Liver (tissue), 9 donors: ENCODE data around the gene MYOZ2. TPM values are rescaled to one million over a fixed set of nuclear protein-coding genes. Genes with fewer than 3 reads are reported as not detected.

Source experiments
- DNase-seq: peaks from one replicate; pipeline ENCODE4 v3.0.0-alpha.2; 2017; ENCODE audit warnings: low spot score
- H3K27ac ChIP-seq, 2 donors: one replicate each; pipeline ENCODE4 v1.7.0; 2013; ENCODE audit warnings: inconsistent platforms in 2 of 2, low read length in 2 of 2, control low read depth in 1 of 2, low read depth in 1 of 2, mild to moderate bottlenecking in 1 of 2
- H3K27me3 ChIP-seq, 4 donors: one replicate each; pipeline versions ENCODE4 v1.6.1 to v1.7.0; 2013; ENCODE audit warnings: low read length in 3 of 4, inconsistent platforms in 1 of 4, mild to moderate bottlenecking in 1 of 4, moderate library complexity in 1 of 4; ENCODE audit not compliant: control insufficient read depth in 4 of 4, insufficient read depth in 4 of 4
- H3K36me3 ChIP-seq, 4 donors: one replicate each; pipeline versions ENCODE4 v1.6.1 to v1.7.0; 2013; ENCODE audit warnings: low read length in 3 of 4, mild to moderate bottlenecking in 3 of 4, low read depth in 1 of 4, moderate library complexity in 1 of 4; ENCODE audit not compliant: control insufficient read depth in 4 of 4, insufficient read depth in 3 of 4
- H3K4me1 ChIP-seq, 4 donors: one replicate each; pipeline versions ENCODE4 v1.6.1 to v1.7.0; 2013; ENCODE audit warnings: low read length in 3 of 4, mild to moderate bottlenecking in 3 of 4, moderate library complexity in 1 of 4; ENCODE audit not compliant: control insufficient read depth in 4 of 4, insufficient read depth in 4 of 4
- H3K4me3 ChIP-seq, 3 donors: one replicate each; pipeline versions ENCODE4 v1.6.1 to v1.7.0; 2013; ENCODE audit warnings: low read length in 3 of 3, control low read depth in 1 of 3, low read depth in 1 of 3, mild to moderate bottlenecking in 1 of 3
- H3K9ac ChIP-seq, 2 donors: one replicate each; pipeline ENCODE4 v1.7.0; 2013; ENCODE audit warnings: low read length in 2 of 2, mild to moderate bottlenecking in 2 of 2, moderate library complexity in 2 of 2, control low read depth in 1 of 2, low read depth in 1 of 2
- H3K9me3 ChIP-seq, 4 donors: one replicate each; pipeline versions ENCODE4 v1.6.1 to v1.7.0; 2013; ENCODE audit warnings: low read length in 3 of 4; ENCODE audit not compliant: control insufficient read depth in 4 of 4
- ATF3 ChIP-seq: IDR thresholded peaks from 2 replicates; pipeline ENCODE4 v1.6.1; 2016; ENCODE audit warnings: antibody characterized with exemption
- CTCF ChIP-seq: fragments of 150-350 bp; IDR thresholded peaks from 2 replicates; pipeline ENCODE4 v1.5.1; 2017; ENCODE audit warnings: improper control_type of control experiment, low read depth, low read length; ENCODE audit not compliant: missing input control
- EGR1 ChIP-seq, 2 donors: IDR thresholded peaks; 2 replicates each; pipeline ENCODE4 v1.6.1; 2016 to 2018; ENCODE audit warnings: antibody characterized with exemption in 2 of 2, low read depth in 2 of 2
- FOXA1 ChIP-seq: IDR thresholded peaks from 2 replicates; pipeline ENCODE4 v1.6.1; 2016; ENCODE audit warnings: antibody characterized with exemption
- FOXA2 ChIP-seq: IDR thresholded peaks from 2 replicates; pipeline ENCODE4 v1.6.1; 2016; ENCODE audit warnings: antibody characterized with exemption
- GABPA ChIP-seq, 2 donors: IDR thresholded peaks in 1 of 2; conservative IDR thresholded peaks in 1 of 2; 2 replicates each; pipeline ENCODE4 v1.6.1; 2016; ENCODE audit warnings: antibody characterized with exemption in 2 of 2, mild to moderate bottlenecking in 1 of 2, moderate library complexity in 1 of 2
- HNF4G ChIP-seq: IDR thresholded peaks from 2 replicates; pipeline ENCODE4 v1.6.1; 2016; ENCODE audit warnings: antibody characterized with exemption
- JUND ChIP-seq, 2 donors: IDR thresholded peaks; 2 replicates each; pipeline ENCODE4 v1.6.1; 2016; ENCODE audit warnings: antibody characterized with exemption in 2 of 2
- MAX ChIP-seq: IDR thresholded peaks from 2 replicates; pipeline ENCODE4 v1.6.1; 2016; ENCODE audit warnings: antibody characterized with exemption
- NR2F2 ChIP-seq: IDR thresholded peaks from 2 replicates; pipeline ENCODE4 v1.6.1; 2016; ENCODE audit warnings: antibody characterized with exemption
- RAD21 ChIP-seq, 2 donors: IDR thresholded peaks; 2 replicates each; pipeline ENCODE4 v1.6.1; 2016; ENCODE audit warnings: antibody characterized with exemption in 2 of 2, mild to moderate bottlenecking in 2 of 2
- REST ChIP-seq: IDR thresholded peaks from 2 replicates; pipeline ENCODE4 v1.6.1; 2016; ENCODE audit warnings: antibody characterized with exemption, mild to moderate bottlenecking
- RXRA ChIP-seq, 2 donors: IDR thresholded peaks; 2 replicates each; pipeline ENCODE4 v1.6.1; 2017 to 2018; ENCODE audit warnings: antibody characterized with exemption in 2 of 2, mild to moderate bottlenecking in 1 of 2
- SP1 ChIP-seq: IDR thresholded peaks from 2 replicates; pipeline ENCODE4 v1.6.1; 2018; ENCODE audit warnings: antibody characterized with exemption, mild to moderate bottlenecking
- TAF1 ChIP-seq: conservative IDR thresholded peaks from 2 replicates; pipeline ENCODE4 v1.6.1; 2016; ENCODE audit warnings: antibody characterized with exemption, mild to moderate bottlenecking
- YY1 ChIP-seq: IDR thresholded peaks from 2 replicates; pipeline ENCODE4 v1.6.1; 2016; ENCODE audit warnings: antibody characterized with exemption, mild to moderate bottlenecking
- ZBTB33 ChIP-seq: IDR thresholded peaks from 2 replicates; pipeline ENCODE4 v1.6.1; 2016; ENCODE audit warnings: antibody characterized with exemption
- WGBS: extraction: QIAGEN DNeasy Blood & Tissue Kit; methylation state at CpG from one replicate; pipeline ENCODE4 v1.1.7; 2013; 5-methylcytosine and 5-hydroxymethylcytosine counted together
- polyA plus RNA-seq, 2 donors: library from polyadenylated mRNA; stranded (reverse) in 1 of 2; unstranded in 1 of 2; fragments of 200-250 nt in 1 of 2; fragments of >200 nt in 1 of 2; fragmentation: Nextera tagmentation in 1 of 2; extraction: Ambion mirVana in 1 of 2; gene quantifications; one replicate each; pipeline versions ENCODE4 v1.2.1 to v1.2.3, GENCODE V29; 2013 to 2015
- total RNA-seq, 2 donors: library from RNA; depleted of rRNA; stranded (reverse); fragments of >200 nt; gene quantifications; one replicate each; pipeline ENCODE4 v1.2.3, GENCODE V29; 2014
- donor health status: healthy.
- donor health status: healthy.
- donor health status: healthy.
- donor health status: healthy.
- donor health status: healthy.

Gene MYOZ2
- total and polyA plus RNA-seq, 4 donors: 0.03 to 0.08 TPM; not detected in 2

GRCh38 chr4:119151161-119151560, 15.5 kb downstream of the MYOZ2 start:
- TF ChIP-seq SP1: no peak
- WGBS: 72% methylated on average over 2 of the region's 2 CpGs
- no peak for DNase-seq
- Histone ChIP-seq H3K9me3 (no peaks in the 10 kb centered on the region), H3K27ac (no peak overlapping the region), H3K9ac (no peak overlapping the region), H3K4me3 (no peak overlapping the region), H3K4me1 (no peaks in the 10 kb centered on the region), H3K36me3 (no peaks in the 10 kb centered on the region), H3K27me3 (no peaks in the 10 kb centered on the region)

GRCh38 chr4:119152741-119153140, 17.1 kb downstream of the MYOZ2 start:
- no peaks in the 10 kb centered on the region for H3K27me3 ChIP-seq
- H3K4me1 ChIP-seq: no peaks in the 10 kb centered on the region
- H3K27ac ChIP-seq: no peak overlapping the region
- WGBS: 90% methylated on average over 2 of the region's 2 CpGs
- H3K36me3 ChIP-seq: no peaks in the 10 kb centered on the region
- no peak for DNase-seq
- TF ChIP-seq JUND (IDR thresholded peaks at IDR 0.05) (no peak), EGR1 (IDR thresholded peaks at IDR 0.05; ENCODE audit: low read depth in 2 of 2) (no peak), TAF1 (no peak), NR2F2 (no peak), RAD21 (IDR thresholded peaks at IDR 0.05) (no peak), MAX (no peak), SP1 (no peak), ZBTB33 (no peak), YY1 (no peak)
- H3K4me3 ChIP-seq: no peak overlapping the region
- no peak overlapping the region for H3K9ac ChIP-seq
- H3K9me3 ChIP-seq: no peaks in the 10 kb centered on the region

- H3K4me3 ChIP-seq: no peak overlapping the region
- peaks cover 0 to 2% (median 0%) of the 10 kb centered on the region in 4 donors for H3K27me3 ChIP-seq
- TF ChIP-seq RXRA (IDR thresholded peaks at IDR 0.05) (no peak), ATF3 (no peak), YY1 (no peak), ZBTB33 (no peak), SP1 (no peak), GABPA (IDR thresholded peaks at IDR 0.05 in 1 of 2, conservative IDR thresholded peaks at IDR 0.05 in 1 of 2) (no peak), EGR1 (IDR thresholded peaks at IDR 0.05; ENCODE audit: low read depth in 2 of 2) (no peak), NR2F2 (no peak), TAF1 (no peak), MAX (no peak), FOXA2 (no peak), CTCF (no peak), JUND (IDR thresholded peaks at IDR 0.05) (no peak), HNF4G (no peak), REST (no peak), FOXA1 (no peak)
- no peak for DNase-seq
- no peaks in the 10 kb centered on the region for H3K9me3 ChIP-seq
- no peaks in the 10 kb centered on the region for H3K4me1 ChIP-seq
- no peak overlapping the region for H3K9ac ChIP-seq
- H3K27ac ChIP-seq: no peak overlapping the region
- no peaks in the 10 kb centered on the region for H3K36me3 ChIP-seq
- 84% methylated on average over 5 of the region's 5 CpGs for WGBS
Observed at GRCh38 chr4:119162174-119162573, 26.5 kb downstream of the MYOZ2 start.
